SH-SY5Y (cell line): ENCODE results near the gene GPSM1.

Experiments
- GATA2 ChIP-seq: IDR thresholded peaks from 2 replicates; pipeline ENCODE4 v1.6.1; 2011; ENCODE audit warnings: mild to moderate bottlenecking, low read depth, low read length
- GATA3 ChIP-seq: IDR thresholded peaks from 2 replicates; pipeline ENCODE4 v1.6.1; 2011; ENCODE audit warnings: low read depth, mild to moderate bottlenecking, low read length, moderate library complexity

DNA sequence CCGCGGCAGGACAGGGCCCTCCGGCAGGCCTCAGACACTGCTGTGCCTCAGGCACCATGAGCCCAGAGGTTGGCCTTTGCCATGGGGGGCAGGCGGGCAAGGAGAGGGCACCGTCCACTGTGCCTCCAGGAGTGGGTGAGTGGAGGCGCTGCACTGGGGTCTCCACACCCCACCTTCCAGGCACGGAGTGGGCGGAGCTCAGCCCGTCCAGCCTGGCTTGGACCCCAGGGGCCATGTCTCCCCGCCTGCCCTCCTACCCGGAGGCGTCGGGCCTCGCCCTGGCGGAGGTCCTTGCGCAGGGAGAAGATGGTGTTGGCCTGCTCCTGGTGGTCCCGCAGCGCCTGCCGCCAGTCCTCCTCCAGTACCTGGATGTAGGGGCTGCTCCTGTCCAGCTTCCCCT is 42.7 kb downstream of the GPSM1 start:
- no peak for TF ChIP-seq GATA3
- no peak for TF ChIP-seq GATA2
